Measurements from ENCODE around the gene STX3. TPM values are rescaled to one million over a fixed set of nuclear protein-coding genes. Genes with fewer than 3 reads are reported as not detected.

Gene STX3
- total and polyA plus RNA-seq, 2 experiments from 2014 or later: 19.0 to 65.5 TPM

GRCh38 chr11:59785818-59786217 lies 30.6 kb downstream of the STX3 start (continued):
- TF ChIP-seq ZNF462 (CRISPR knock-in tag; IDR thresholded peaks at IDR 0.05) (no peak), POLR2AphosphoS5 (IDR thresholded peaks at IDR 0.05; ENCODE audit: low read depth) (no peak), REST (IDR thresholded peaks at IDR 0.05; ENCODE audit: unreplicated experiment) (no peak), CTCF (conservative IDR thresholded peaks at IDR 0.05; ENCODE audit: low read depth in 2 of 2) (no peak)
